Suprapubic skin (tissue), 4 donors: ENCODE measurements around the gene KLF18. TPM values are rescaled to one million over a fixed set of nuclear protein-coding genes. Genes with fewer than 3 reads are reported as not detected.

Source experiments
- DNase-seq, 2 donors: peaks; one replicate each; pipeline ENCODE4 v3.0.0-alpha.2; 2019; ENCODE audit warnings: low spot score in 2 of 2
- H3K27ac ChIP-seq: fragments of 200-600 bp; sonication (generic); one replicate; pipeline ENCODE4 v1.5.1; 2019
- H3K27me3 ChIP-seq: fragments of 200-600 bp; sonication (generic); one replicate; pipeline ENCODE4 v1.5.1; 2019
- H3K36me3 ChIP-seq: fragments of 200-600 bp; sonication (generic); one replicate; pipeline ENCODE4 v1.5.1; 2019
- H3K4me1 ChIP-seq: fragments of 200-600 bp; sonication (generic); one replicate; pipeline ENCODE4 v1.5.1; 2019
- H3K4me3 ChIP-seq: fragments of 200-600 bp; sonication (generic); one replicate; pipeline ENCODE4 v1.5.1; 2019; ENCODE audit warnings: mild to moderate bottlenecking
- H3K9me3 ChIP-seq: fragments of 200-600 bp; sonication (generic); one replicate; pipeline ENCODE4 v1.5.1; 2019
- EP300 ChIP-seq: sonication (generic); formaldehyde crosslinking; IDR thresholded peaks from one replicate; pipeline ENCODE4 v1.6.1; 2017; ENCODE audit warnings: antibody characterized with exemption
- POLR2A ChIP-seq, 2 donors: fragments of 450-650 bp; IDR thresholded peaks; one replicate each; pipeline ENCODE4 v1.6.1; 2017; ENCODE audit warnings: antibody characterized with exemption in 2 of 2, mild to moderate bottlenecking in 2 of 2, moderate library complexity in 2 of 2
- POLR2AphosphoS5 ChIP-seq, 3 donors: sonication (generic); formaldehyde crosslinking; IDR thresholded peaks; one replicate each; pipeline ENCODE4 v1.6.1; 2017; ENCODE audit warnings: antibody characterized with exemption in 3 of 3
- WGBS: methylation state at CpG from one replicate; pipeline ENCODE4 v1.1.5; 2018; 5-methylcytosine and 5-hydroxymethylcytosine counted together
- total RNA-seq, 4 donors: library from RNA; depleted of rRNA; stranded (reverse); fragments of >200 nt; gene quantifications; one replicate each; pipeline ENCODE4 v1.1.0, GENCODE V29; 2016
- TF ChIP-seq, protein P1 (sequence below), 2 donors: fragments of 200-600 bp in 1 of 2; fragments of 450-650 bp in 1 of 2; sonication (generic) in 1 of 2; IDR thresholded peaks; one replicate each; pipeline ENCODE4 v1.5.1; 2016 to 2019; ENCODE audit warnings: antibody characterized with exemption in 2 of 2, mild to moderate bottlenecking in 1 of 2, moderate library complexity in 1 of 2

The KLF18 gene
- total RNA-seq, 4 donors from 2014 or later: not detected

- Histone ChIP-seq H3K9me3 (no peaks in the 10 kb centered on the region), H3K27ac (no peak overlapping the region), H3K27me3 (peaks cover 10% of the 10 kb centered on the region), H3K4me1 (no peaks in the 10 kb centered on the region), H3K36me3 (no peaks in the 10 kb centered on the region), H3K4me3 (no peak overlapping the region)
- WGBS: 97% methylated on average over 3 of the region's 3 CpGs
- no peak for DNase-seq
- TF ChIP-seq, protein P1, sequence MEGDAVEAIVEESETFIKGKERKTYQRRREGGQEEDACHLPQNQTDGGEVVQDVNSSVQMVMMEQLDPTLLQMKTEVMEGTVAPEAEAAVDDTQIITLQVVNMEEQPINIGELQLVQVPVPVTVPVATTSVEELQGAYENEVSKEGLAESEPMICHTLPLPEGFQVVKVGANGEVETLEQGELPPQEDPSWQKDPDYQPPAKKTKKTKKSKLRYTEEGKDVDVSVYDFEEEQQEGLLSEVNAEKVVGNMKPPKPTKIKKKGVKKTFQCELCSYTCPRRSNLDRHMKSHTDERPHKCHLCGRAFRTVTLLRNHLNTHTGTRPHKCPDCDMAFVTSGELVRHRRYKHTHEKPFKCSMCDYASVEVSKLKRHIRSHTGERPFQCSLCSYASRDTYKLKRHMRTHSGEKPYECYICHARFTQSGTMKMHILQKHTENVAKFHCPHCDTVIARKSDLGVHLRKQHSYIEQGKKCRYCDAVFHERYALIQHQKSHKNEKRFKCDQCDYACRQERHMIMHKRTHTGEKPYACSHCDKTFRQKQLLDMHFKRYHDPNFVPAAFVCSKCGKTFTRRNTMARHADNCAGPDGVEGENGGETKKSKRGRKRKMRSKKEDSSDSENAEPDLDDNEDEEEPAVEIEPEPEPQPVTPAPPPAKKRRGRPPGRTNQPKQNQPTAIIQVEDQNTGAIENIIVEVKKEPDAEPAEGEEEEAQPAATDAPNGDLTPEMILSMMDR (IDR thresholded peaks at IDR 0.05): no peak
- TF ChIP-seq POLR2AphosphoS5 (IDR thresholded peaks at IDR 0.05): no peak
- no peak for TF ChIP-seq EP300
- TF ChIP-seq POLR2A (IDR thresholded peaks at IDR 0.05): no peak
These were observed 3.2 kb downstream of the KLF18 start for GRCh38 chr1:44138239-44138638.

DNA sequence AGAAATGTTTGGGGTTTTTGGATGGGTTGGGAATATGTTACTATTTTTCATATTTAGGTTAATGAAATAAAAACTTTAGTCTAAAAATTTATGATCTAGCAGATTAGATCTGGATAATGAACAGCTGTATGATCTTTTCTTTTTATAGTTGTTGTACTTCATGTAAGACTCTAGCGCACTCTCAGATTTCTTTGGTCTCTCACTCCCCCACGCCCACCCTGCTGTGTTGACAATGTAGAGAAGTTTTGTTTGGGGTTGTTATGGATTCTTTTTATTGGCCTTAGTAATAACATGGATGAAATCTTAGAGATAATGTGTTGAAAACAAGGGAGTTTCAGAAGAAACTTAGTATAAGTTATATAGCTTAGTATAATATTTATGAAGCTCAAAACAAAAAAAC, 5.5 kb downstream of the KLF18 start:
- Histone ChIP-seq H3K27me3 (peaks cover 10% of the 10 kb centered on the region), H3K4me3 (no peak overlapping the region), H3K9me3 (no peaks in the 10 kb centered on the region), H3K27ac (no peak overlapping the region), H3K4me1 (no peaks in the 10 kb centered on the region), H3K36me3 (no peaks in the 10 kb centered on the region)
- 73% methylated on average over 2 of the region's 2 CpGs for WGBS
- no peak for TF ChIP-seq POLR2A (IDR thresholded peaks at IDR 0.05)
- TF ChIP-seq EP300: no peak
- no peak for TF ChIP-seq POLR2AphosphoS5 (IDR thresholded peaks at IDR 0.05)
- TF ChIP-seq, protein P1 (IDR thresholded peaks at IDR 0.05): no peak
- DNase-seq: no peak

GRCh38 chr1:44134071-44134920, 7.1 kb downstream of the KLF18 start:
- H3K27me3 ChIP-seq: peaks cover 8% of the 10 kb centered on the region
- WGBS: 93% methylated on average over 19 of the region's 19 CpGs
- no peak overlapping the region for H3K27ac ChIP-seq
- no peaks in the 10 kb centered on the region for H3K4me1 ChIP-seq
- no peaks in the 10 kb centered on the region for H3K36me3 ChIP-seq
- DNase-seq: no peak
- H3K4me3 ChIP-seq: no peak overlapping the region
- H3K9me3 ChIP-seq: no peaks in the 10 kb centered on the region
- TF ChIP-seq POLR2A (IDR thresholded peaks at IDR 0.05): no peak

DNA sequence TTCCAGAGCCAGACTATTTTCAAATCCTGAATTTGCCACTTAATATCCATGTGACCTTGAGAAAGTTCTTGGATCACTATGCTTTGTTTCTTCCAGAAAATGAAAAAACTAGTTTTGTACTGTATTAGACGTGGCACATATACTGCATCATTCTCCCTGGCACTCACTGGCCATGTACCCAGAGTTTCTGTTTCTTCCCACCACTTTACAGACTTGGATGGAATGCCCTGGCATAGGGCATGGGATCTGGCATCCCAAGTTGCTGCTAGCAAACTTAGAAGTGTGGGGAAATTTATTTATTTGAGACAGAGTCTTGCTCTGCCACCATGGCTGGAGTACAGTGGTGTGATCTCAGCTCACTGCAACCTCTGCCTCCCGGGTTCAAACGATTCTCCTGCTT, 10.0 kb downstream of the KLF18 start:
- H3K36me3 ChIP-seq: no peaks in the 10 kb centered on the region
- DNase-seq: no peak
- WGBS: 70% methylated on average over 3 of the region's 3 CpGs
- H3K9me3 ChIP-seq: no peaks in the 10 kb centered on the region
- no peak overlapping the region for H3K27ac ChIP-seq
- no peak for TF ChIP-seq POLR2A (IDR thresholded peaks at IDR 0.05)
- TF ChIP-seq, protein P1 (IDR thresholded peaks at IDR 0.05): no peak
- no peaks in the 10 kb centered on the region for H3K27me3 ChIP-seq
- H3K4me1 ChIP-seq: no peaks in the 10 kb centered on the region
- no peak overlapping the region for H3K4me3 ChIP-seq

- H3K36me3 ChIP-seq: no peaks in the 10 kb centered on the region
- no peaks in the 10 kb centered on the region for H3K9me3 ChIP-seq
- WGBS: 83% methylated on average over 9 of the region's 16 CpGs
- no peak overlapping the region for H3K4me3 ChIP-seq
- TF ChIP-seq POLR2A (IDR thresholded peaks at IDR 0.05): no peak
- no peak for DNase-seq
- H3K27ac ChIP-seq: no peak overlapping the region
- peaks cover 8% of the 10 kb centered on the region for H3K27me3 ChIP-seq
- no peaks in the 10 kb centered on the region for H3K4me1 ChIP-seq
These were observed 11.6 kb downstream of the KLF18 start for GRCh38 chr1:44129616-44130500.

DNA sequence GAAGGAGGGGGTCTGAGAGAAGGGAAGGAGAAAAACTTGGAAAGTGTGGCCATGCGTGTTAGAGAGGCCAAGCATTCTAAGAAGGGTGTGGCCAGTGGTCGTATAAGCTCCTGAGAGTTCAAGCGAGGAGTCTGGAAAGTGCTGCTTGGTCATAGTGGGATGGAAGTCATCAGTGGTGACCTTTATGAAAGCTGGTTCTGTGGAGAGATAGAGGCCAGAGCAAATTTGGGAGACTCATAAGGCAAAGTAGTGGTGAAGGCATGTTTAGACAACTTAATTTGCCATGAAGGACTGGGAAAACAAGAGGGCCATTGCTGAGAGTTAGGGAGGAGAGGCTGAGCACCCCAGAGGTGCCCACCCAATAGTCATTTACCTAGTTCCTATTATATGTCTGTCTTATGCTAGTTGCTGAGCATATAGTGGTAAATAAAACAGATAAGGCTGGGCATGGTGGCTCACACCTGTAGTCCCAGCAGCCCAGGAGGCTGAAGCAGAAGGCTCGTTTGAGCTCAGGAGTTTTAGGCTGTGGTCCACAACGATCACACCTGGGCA, 21.0 kb downstream of the KLF18 start:
- H3K36me3 ChIP-seq: no peaks in the 10 kb centered on the region
- H3K4me1 ChIP-seq: no peaks in the 10 kb centered on the region
- peaks cover 11% of the 10 kb centered on the region for H3K27me3 ChIP-seq
- no peak overlapping the region for H3K4me3 ChIP-seq
- WGBS: 77% methylated on average over 5 of the region's 5 CpGs
- H3K9me3 ChIP-seq: no peaks in the 10 kb centered on the region
- no peak overlapping the region for H3K27ac ChIP-seq
- TF ChIP-seq, protein P1 (IDR thresholded peaks at IDR 0.05): no peak
- no peak for TF ChIP-seq POLR2A (IDR thresholded peaks at IDR 0.05)
- no peak for DNase-seq
